K562 (cell line): Measurements from ENCODE around the gene SEC16A. TPM values are rescaled to one million over a fixed set of nuclear protein-coding genes. Genes with fewer than 3 reads are reported as not detected.

Experiments
- ATAC-seq: fragments of 200-7000 bp; cut with Tn5 transposase; 3 replicates; pipeline ENCODE4 v1.9.1; 2020; ENCODE audit warnings: moderate library complexity
- BruUV-seq: library from RNA; stranded (reverse); fragments of 400-500 nt; replicated peaks from 2 replicates; lab custom pipeline; 2021; lab: Mats Ljungman, UMichigan
- CTCF ChIA-PET: fragments of 300-600 bp; formaldehyde crosslinking; extraction: SDS; loops from one replicate; lab custom pipeline; 2021; ENCODE audit warnings: low intra/inter-chr PET ratio; lab: Yijun Ruan, JAX
- POLR2A ChIA-PET: fragments of 300-600, 350-650 bp; sonication (Branson Sonifier 250); formaldehyde crosslinking; extraction: SDS; loops from one replicate; lab custom pipeline; 2021; ENCODE audit warnings: antibody characterized with exemption, inconsistent platforms; lab: Yijun Ruan, JAX
- DNase-seq, 4 experiments: peaks; one replicate each; pipeline versions ENCODE4 v3.0.0 to v3.0.0-alpha.2; 2011 to 2018; ENCODE audit warnings: low spot score in 3 of 4, mixed read lengths in 3 of 4; ENCODE audit errors: extremely low read depth in 1 of 4
- FAIRE-seq: peaks from 2 replicates; lab custom pipeline; 2011; peaks lifted over from hg19 to GRCh38; lab: Jason Lieb, UNC
- H2AFZ ChIP-seq: 2 replicates; pipeline ENCODE4 v1.6.0; 2011; ENCODE audit warnings: low read depth, low read length, control low read depth, inconsistent platforms
- H3K27ac ChIP-seq: fragments of 200-600 bp; 3 replicates; pipeline ENCODE4 v1.8.0; 2011; ENCODE audit warnings: low read depth, mild to moderate bottlenecking, control low read depth, inconsistent platforms, low read length, moderate library complexity, mixed read lengths; ENCODE audit errors: extremely low read depth
- H3K27me3 ChIP-seq, 2 experiments: fragments of 300-600 bp in 1 of 2; 2 replicates in 1 of 2; 3 replicates in 1 of 2; pipeline versions ENCODE4 v1.6.0 to v1.8.0; 2011; ENCODE audit warnings: inconsistent platforms in 2 of 2, low read length in 2 of 2, mild to moderate bottlenecking in 1 of 2, mixed read lengths in 1 of 2, moderate library complexity in 1 of 2; ENCODE audit not compliant: control insufficient read depth in 2 of 2, insufficient read depth in 2 of 2
- H3K36me3 ChIP-seq: fragments of 300-600 bp; 3 replicates; pipeline ENCODE4 v1.8.0; 2011; ENCODE audit warnings: mild to moderate bottlenecking, low read length, inconsistent platforms; ENCODE audit not compliant: control insufficient read depth, insufficient read depth
- H3K4me1 ChIP-seq, 2 experiments: fragments of 200-600 bp in 1 of 2; replicated peaks in 1 of 2; 2 replicates in 1 of 2; 3 replicates in 1 of 2; pipeline versions ENCODE4 v1.5.1 to v1.8.0; 2011; ENCODE audit warnings: inconsistent platforms in 2 of 2, low read length in 2 of 2, mild to moderate bottlenecking in 1 of 2, mixed read lengths in 1 of 2, moderate library complexity in 1 of 2; ENCODE audit not compliant: control insufficient read depth in 2 of 2, insufficient read depth in 2 of 2
- H3K4me2 ChIP-seq: 2 replicates; pipeline ENCODE4 v1.6.1; 2011; ENCODE audit warnings: low read length, control low read depth, inconsistent platforms, mixed read lengths; ENCODE audit not compliant: insufficient read depth
- H3K4me3 ChIP-seq: fragments of 200-600 bp; sonication (generic), shearing (Covaris generic); 2 replicates; pipeline ENCODE4 v1.5.1; 2016; ENCODE audit warnings: control low read depth, inconsistent platforms
- H3K79me2 ChIP-seq: fragments of 200-600 bp; 3 replicates; pipeline ENCODE4 v1.8.0; 2011; ENCODE audit warnings: low read length, inconsistent platforms; ENCODE audit not compliant: control insufficient read depth, insufficient read depth
- H3K9ac ChIP-seq, 2 experiments: 2 replicates each; pipeline versions ENCODE4 v1.6.0 to v1.6.1; 2011; ENCODE audit warnings: low read depth in 2 of 2, low read length in 2 of 2, control low read depth in 1 of 2, inconsistent platforms in 1 of 2, mild to moderate bottlenecking in 1 of 2, mixed read lengths in 1 of 2; ENCODE audit not compliant: insufficient read depth in 1 of 2
- H3K9me1 ChIP-seq: one replicate; pipeline ENCODE4 v1.6.0; 2011; ENCODE audit warnings: inconsistent platforms, mild to moderate bottlenecking, low read length, moderate library complexity; ENCODE audit not compliant: control insufficient read depth, insufficient read depth
- H3K9me3 ChIP-seq: replicated peaks from 2 replicates; pipeline ENCODE4 v1.5.1; 2011; ENCODE audit warnings: low read depth, low read length, inconsistent platforms; ENCODE audit not compliant: control insufficient read depth, insufficient read depth
- H4K20me1 ChIP-seq: replicated peaks from 2 replicates; pipeline ENCODE4 v1.6.1; 2011; ENCODE audit warnings: low read length, inconsistent platforms, mixed read lengths; ENCODE audit not compliant: control insufficient read depth, insufficient read depth
- CHD1 ChIP-seq: fragments of 200-600 bp; sonication (generic); IDR thresholded peaks from one replicate; pipeline ENCODE4 v1.6.1; 2012; ENCODE audit warnings: mild to moderate bottlenecking, moderate library complexity, low read length, inconsistent platforms
- GATAD2B ChIP-seq: fragments of 450-650 bp; IDR thresholded peaks from 2 replicates; pipeline ENCODE4 v1.6.1; 2017; ENCODE audit warnings: mild to moderate bottlenecking, borderline replicate concordance
- KDM1A ChIP-seq, 2 experiments: fragments of 450-650 bp; IDR thresholded peaks; 2 replicates each; pipeline ENCODE4 v1.6.1; 2016; ENCODE audit warnings: mild to moderate bottlenecking in 2 of 2
- MCM2 ChIP-seq: fragments of 450-650 bp; IDR thresholded peaks from 2 replicates; pipeline ENCODE4 v1.6.1; 2017; ENCODE audit warnings: low read depth, mild to moderate bottlenecking
- MLX ChIP-seq, 2 experiments: fragments of 450-650 bp in 1 of 2; sonication (generic) in 1 of 2; formaldehyde crosslinking; conservative IDR thresholded peaks; 2 replicates each; pipeline versions ENCODE4 v1.4.0 to v1.8.1; 2020 to 2022; ENCODE audit warnings: mild to moderate bottlenecking in 1 of 2, missing genetic modification reagents in 1 of 2
- MNT ChIP-seq, 2 experiments: fragments of 450-650 bp; conservative IDR thresholded peaks; 2 replicates each; pipeline ENCODE4 v1.6.1; 2017; ENCODE audit warnings: mild to moderate bottlenecking in 2 of 2, moderate library complexity in 2 of 2
- NFYB ChIP-seq: IDR thresholded peaks from 2 replicates; pipeline ENCODE4 v1.6.1; 2011; ENCODE audit warnings: mild to moderate bottlenecking, moderate library complexity; ENCODE audit not compliant: insufficient read length; ENCODE audit errors: extremely low read depth
- NKRF ChIP-seq: fragments of 450-650 bp; IDR thresholded peaks from 2 replicates; pipeline ENCODE4 v1.6.1; 2016; ENCODE audit warnings: borderline replicate concordance
- NR4A1 ChIP-seq, 2 experiments: fragments of 250-450 bp in 1 of 2; fragments of 450-650 bp in 1 of 2; sonication (Bioruptor Pico) in 1 of 2; IDR thresholded peaks; 2 replicates each; pipeline versions ENCODE4 v1.4.0 to v1.6.1; 2016 to 2020; ENCODE audit warnings: mild to moderate bottlenecking in 2 of 2, missing compliant biosample characterization in 1 of 2, missing genetic modification characterization in 1 of 2, moderate library complexity in 1 of 2
- OTX1 ChIP-seq: fragments of 450-650 bp; formaldehyde crosslinking; IDR thresholded peaks from 2 replicates; pipeline ENCODE4 v1.4.0; 2022; ENCODE audit warnings: mild to moderate bottlenecking
- PTTG1 ChIP-seq: fragments of 450-650 bp; IDR thresholded peaks from 2 replicates; pipeline ENCODE4 v1.6.1; 2016; ENCODE audit warnings: low read depth, mild to moderate bottlenecking, missing genetic modification characterization, missing compliant biosample characterization
- RBM39 ChIP-seq: fragments of 200-400 bp; formaldehyde crosslinking; optimal IDR thresholded peaks from 2 replicates; pipeline ENCODE3; 2018; ENCODE audit warnings: low read depth, low read length
- SETDB1 ChIP-seq: IDR thresholded peaks from one replicate; pipeline ENCODE4 v1.6.1; 2012; ENCODE audit warnings: low read length, control low read depth, inconsistent platforms
- SP1 ChIP-seq: sonication (generic); formaldehyde crosslinking; IDR thresholded peaks from 2 replicates; pipeline ENCODE4 v1.8.1; 2022; ENCODE audit warnings: mild to moderate bottlenecking, missing genetic modification reagents
- TRIM24 ChIP-seq, 2 experiments: fragments of 450-650 bp; IDR thresholded peaks; 2 replicates each; pipeline ENCODE4 v1.6.1; 2016
- ZNF12 ChIP-seq: sonication (generic); formaldehyde crosslinking; IDR thresholded peaks from 2 replicates; pipeline ENCODE4 v1.4.0; 2020; ENCODE audit warnings: mild to moderate bottlenecking, missing genetic modification reagents
- ZNF347 ChIP-seq: fragments of 450-650 bp; formaldehyde crosslinking; IDR thresholded peaks from 2 replicates; pipeline ENCODE4 v1.4.0; 2020; ENCODE audit warnings: low read depth, mild to moderate bottlenecking, moderate library complexity
- ZSCAN32 ChIP-seq: fragments of 450-650 bp; formaldehyde crosslinking; IDR thresholded peaks from 2 replicates; pipeline ENCODE4 v1.4.0; 2020; ENCODE audit warnings: mild to moderate bottlenecking, moderate library complexity
- WGBS: fragments of 100-300 bp; shearing (Covaris generic); methylation state at CpG from one replicate; pipeline ENCODE4 v1.1.6; 2016; ENCODE audit warnings: low coverage, mixed read lengths; ENCODE audit not compliant: insufficient coverage; ENCODE audit errors: missing lambda C conversion rate; 5-methylcytosine and 5-hydroxymethylcytosine counted together
- in situ Hi-C: fragments of 300-500 bp; cut with MboI; formaldehyde crosslinking; loops from 4 replicates; pipeline ENCODE4 v1.15.0; 2018; ENCODE audit warnings: inconsistent platforms, mixed read lengths
- intact Hi-C: fragments of 100-400 bp; cut with micrococcal nuclease; formaldehyde crosslinking; loops from 2 replicates; pipeline ENCODE4 v1.14.2; 2022
- polyA plus RNA-seq, 8 experiments: library from polyadenylated mRNA; depleted of rRNA in 4 of 8; stranded (reverse) in 5 of 8; unstranded in 3 of 8; fragments of >200 nt; fragmentation: Nextera tagmentation in 2 of 8; fragmentation: Illumina TruSeq in 1 of 8; extraction: Ambion mirVana in 2 of 8; extraction: Trizol in 1 of 8; gene quantifications; 2 replicates each; pipeline versions ENCODE4 v1.2.1 to v1.2.3, GENCODE V29; 2011 to 2014; ENCODE audit warnings: inconsistent platforms in 1 of 8, missing spikeins in 1 of 8
- total RNA-seq, 7 experiments: library from RNA; depleted of rRNA in 6 of 7; stranded (reverse); fragments of >200 nt in 6 of 7; fragmentation: Illumina TruSeq in 2 of 7; extraction: Trizol in 2 of 7; gene quantifications; 2 replicates each; pipeline versions ENCODE4 v1.2.1 to v1.2.3, GENCODE V29; 2011 to 2021; ENCODE audit warnings: low replicate concordance in 1 of 7

Gene SEC16A
- total and polyA plus RNA-seq, 9 of the 15 experiments (the other 6 are each of a cell fraction or from before 2014, with no cell fraction given): 8.3 to 62.8 (median 14.0) TPM

- Histone ChIP-seq H3K27ac (no peak overlapping the region), H3K9me1 (no peaks in the 10 kb centered on the region), H3K9me3 (no peaks in the 10 kb centered on the region), H3K4me2 (no peak overlapping the region), H3K79me2 (peaks cover 18% of the 10 kb centered on the region), H3K9ac (no peak overlapping the region), H3K36me3 (no peaks in the 10 kb centered on the region; the same call in 2 of the 3 replicates), H3K4me3 (no peak overlapping the region), H3K27me3 (peaks cover 0 to 31% of the 10 kb centered on the region in 2 experiments; a peak in 3 of 5 replicates), H3K4me1 (peaks cover 14 to 40% of the 10 kb centered on the region in 2 experiments), H2AFZ (no peak overlapping the region), H4K20me1 (peaks cover 22% of the 10 kb centered on the region)
- WGBS: 57% methylated on average over 7 of the region's 7 CpGs
- DNase-seq (no peak), FAIRE-seq (no peak), ATAC-seq (no peak)
- intact Hi-C loops (loop anchor here (5.0 kb wide), 1 partner anchor 206 kb away; no protein-coding TSS in a partner anchor), in situ Hi-C loops (no loop called here)
- ChIA-PET CTCF (interaction anchor here (1.9 to 7.1 kb wide), 3 partner anchors 139 to 208 kb away, joined by 4 to 154 read pairs (median 11); no protein-coding TSS in a partner anchor), POLR2A (interaction anchor here (0.6 to 2.4 kb wide), 3 partner anchors 142 to 242 kb away, joined by 3 to 9 read pairs (median 4); no protein-coding TSS in a partner anchor)
- BruUV-seq: no TSS peak
- TF ChIP-seq MCM2 (no peak), PTTG1 (no peak), MLX (CRISPR knock-in tag; conservative IDR thresholded peaks at IDR 0.05) (no peak), SETDB1 (no peak), MNT (conservative IDR thresholded peaks at IDR 0.05) (no peak), ZNF347 (CRISPR knock-in tag) (no peak), CHD1 (no peak), OTX1 (no peak), NKRF (no peak), SP1 (CRISPR knock-in tag) (no peak), ZNF12 (CRISPR knock-in tag) (no peak), NR4A1 (CRISPR knock-in tag; IDR thresholded peaks at IDR 0.05) (no peak), NR4A1 (tag; IDR thresholded peaks at IDR 0.05) (no peak), KDM1A (IDR thresholded peaks at IDR 0.05) (no peak), ZSCAN32 (CRISPR knock-in tag) (no peak), RBM39 (no peak), TRIM24 (IDR thresholded peaks at IDR 0.05) (no peak), NFYB (no peak), GATAD2B (no peak)
Measured at GRCh38 chr9:136486131-136486530, 3.3 kb upstream of the SEC16A start.
